Rectal smooth muscle tissue (tissue), 1 donor: ENCODE measurements around the gene NINJ1.

Source experiments
- H3K27ac ChIP-seq: one replicate; pipeline ENCODE4 v1.7.0; 2013; ENCODE audit warnings: low read depth, low read length, inconsistent platforms
- H3K27me3 ChIP-seq: one replicate; pipeline ENCODE4 v1.7.0; 2013; ENCODE audit warnings: low read length; ENCODE audit not compliant: control insufficient read depth, insufficient read depth
- H3K36me3 ChIP-seq: one replicate; pipeline ENCODE4 v1.7.0; 2013; ENCODE audit warnings: low read length; ENCODE audit not compliant: control insufficient read depth, insufficient read depth
- H3K4me1 ChIP-seq: one replicate; pipeline ENCODE4 v1.7.0; 2013; ENCODE audit warnings: low read length; ENCODE audit not compliant: control insufficient read depth, insufficient read depth
- H3K4me3 ChIP-seq: one replicate; pipeline ENCODE4 v1.7.0; 2013; ENCODE audit warnings: low read length
- H3K9ac ChIP-seq: one replicate; pipeline ENCODE4 v1.7.0; 2013; ENCODE audit warnings: low read length

Gene NINJ1

DNA sequence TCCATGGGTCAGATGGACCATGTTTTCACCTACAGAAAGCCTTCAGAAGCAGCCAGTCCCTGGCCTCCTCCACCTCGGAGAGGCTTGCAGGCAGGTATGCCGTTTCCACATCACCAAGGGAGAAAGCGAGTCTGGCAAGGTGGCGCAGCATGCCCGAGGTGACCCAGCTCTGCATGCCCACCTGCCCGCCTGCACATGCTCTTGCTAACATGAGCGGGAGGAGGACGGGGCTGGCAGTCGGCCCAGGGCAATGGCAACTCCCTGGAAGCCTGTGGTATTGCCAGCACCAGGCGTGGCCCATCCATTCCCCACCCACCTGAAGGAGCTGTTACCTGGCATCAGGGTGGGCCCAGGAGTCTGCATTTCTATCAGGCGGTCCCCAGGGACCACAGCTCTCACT is 3.3 kb upstream of the NINJ1 start:
- H3K27ac ChIP-seq: no peak overlapping the region

DNA sequence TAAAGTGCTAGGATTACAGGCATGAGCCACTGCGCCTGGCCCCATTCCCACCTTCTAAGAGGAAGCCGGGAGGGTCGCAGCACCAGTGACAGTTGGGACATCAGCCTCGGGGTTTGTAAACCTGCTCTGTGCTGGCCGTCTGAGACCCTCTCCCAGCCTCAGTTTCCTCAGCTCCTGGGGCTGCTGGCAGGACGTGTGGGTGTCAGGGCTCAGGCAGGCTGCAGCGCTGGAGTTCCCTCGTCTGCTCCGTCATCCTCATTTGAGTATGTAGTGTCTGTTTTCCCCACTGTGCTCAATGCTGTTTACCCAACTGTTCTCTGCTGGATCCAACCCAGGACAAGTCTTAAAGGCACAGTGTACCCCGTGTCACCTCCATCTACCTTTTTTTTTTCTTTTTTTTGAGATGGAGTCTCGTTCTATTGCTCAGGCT is 2.0 kb upstream of the NINJ1 start:
- Histone ChIP-seq H3K27ac (no peak overlapping the region), H3K9ac (no peak overlapping the region), H3K4me1 (peaks cover 28% of the 10 kb centered on the region), H3K27me3 (no peaks in the 10 kb centered on the region), H3K36me3 (no peaks in the 10 kb centered on the region), H3K4me3 (no peak overlapping the region)

More for the DNA sequence above, 3.3 kb upstream of the NINJ1 start:
- H3K4me1 ChIP-seq: peaks cover 15% of the 10 kb centered on the region
- no peak overlapping the region for H3K4me3 ChIP-seq
- H3K9ac ChIP-seq: no peak overlapping the region
- no peaks in the 10 kb centered on the region for H3K27me3 ChIP-seq
- no peaks in the 10 kb centered on the region for H3K36me3 ChIP-seq

DNA sequence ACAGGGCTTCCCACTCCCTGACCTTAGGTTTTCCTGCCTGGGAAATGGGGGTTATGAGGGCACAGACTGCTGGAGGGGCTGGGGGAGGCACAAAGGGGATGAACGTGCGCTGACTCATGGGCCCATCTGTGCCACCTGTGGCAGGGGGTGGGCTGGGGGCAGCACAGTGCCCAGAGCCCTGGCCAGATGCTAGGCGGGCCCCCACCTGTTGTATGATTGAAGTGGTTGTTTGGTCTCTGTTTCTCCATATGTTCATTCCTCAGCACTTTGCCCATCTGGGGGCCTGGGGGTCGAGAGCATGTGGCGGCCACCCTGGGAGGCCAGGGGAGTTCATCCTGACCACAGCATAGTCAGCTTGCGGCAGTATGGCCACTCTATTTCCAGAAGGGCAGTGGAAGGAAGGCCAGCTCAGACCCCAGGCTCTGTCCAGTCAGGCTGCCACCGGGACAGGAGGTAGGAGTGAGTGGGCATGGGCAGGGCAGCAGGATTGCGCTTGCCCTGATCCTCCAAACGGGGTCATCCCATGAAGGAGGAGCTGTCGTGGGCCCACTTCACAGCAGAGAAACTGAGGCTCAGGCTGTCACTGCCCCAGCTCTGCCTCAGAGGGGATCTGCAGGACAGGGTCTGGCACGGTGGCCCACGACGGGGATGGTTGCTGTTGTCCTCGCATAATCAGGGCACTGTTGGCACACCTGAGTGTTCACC is 841 bp upstream of the NINJ1 start:
- Histone ChIP-seq H3K4me3 (peak overlapping the region; percentile 68), H3K36me3 (no peaks in the 10 kb centered on the region), H3K27ac (peak overlapping the region; percentile 96), H3K4me1 (peaks cover 39% of the 10 kb centered on the region), H3K27me3 (no peaks in the 10 kb centered on the region), H3K9ac (peak overlapping the region; percentile 46)

DNA sequence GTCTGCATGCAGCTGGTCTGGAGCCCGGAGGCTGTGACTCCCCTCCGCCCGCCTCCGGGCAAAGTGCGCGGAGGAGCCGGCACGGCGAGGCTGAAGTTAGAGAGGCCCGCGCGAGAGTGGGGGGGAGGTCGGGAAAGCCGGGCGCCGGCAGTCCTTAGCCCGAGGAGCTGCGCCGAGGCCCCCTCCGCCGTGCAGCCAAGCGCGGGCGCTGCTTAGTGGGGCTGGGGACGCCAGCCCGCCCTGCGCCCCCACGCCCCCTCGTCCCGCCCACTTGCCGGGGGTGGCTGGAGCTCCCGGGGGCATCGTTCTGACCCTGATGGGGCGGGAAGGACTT is 403 bp downstream of the NINJ1 start:
- Histone ChIP-seq H3K4me1 (peaks cover 52% of the 10 kb centered on the region), H3K9ac (peak overlapping the region; percentile 87), H3K27ac (peak overlapping the region; percentile 96), H3K27me3 (no peaks in the 10 kb centered on the region), H3K36me3 (no peaks in the 10 kb centered on the region), H3K4me3 (peak overlapping the region; percentile 70)

DNA sequence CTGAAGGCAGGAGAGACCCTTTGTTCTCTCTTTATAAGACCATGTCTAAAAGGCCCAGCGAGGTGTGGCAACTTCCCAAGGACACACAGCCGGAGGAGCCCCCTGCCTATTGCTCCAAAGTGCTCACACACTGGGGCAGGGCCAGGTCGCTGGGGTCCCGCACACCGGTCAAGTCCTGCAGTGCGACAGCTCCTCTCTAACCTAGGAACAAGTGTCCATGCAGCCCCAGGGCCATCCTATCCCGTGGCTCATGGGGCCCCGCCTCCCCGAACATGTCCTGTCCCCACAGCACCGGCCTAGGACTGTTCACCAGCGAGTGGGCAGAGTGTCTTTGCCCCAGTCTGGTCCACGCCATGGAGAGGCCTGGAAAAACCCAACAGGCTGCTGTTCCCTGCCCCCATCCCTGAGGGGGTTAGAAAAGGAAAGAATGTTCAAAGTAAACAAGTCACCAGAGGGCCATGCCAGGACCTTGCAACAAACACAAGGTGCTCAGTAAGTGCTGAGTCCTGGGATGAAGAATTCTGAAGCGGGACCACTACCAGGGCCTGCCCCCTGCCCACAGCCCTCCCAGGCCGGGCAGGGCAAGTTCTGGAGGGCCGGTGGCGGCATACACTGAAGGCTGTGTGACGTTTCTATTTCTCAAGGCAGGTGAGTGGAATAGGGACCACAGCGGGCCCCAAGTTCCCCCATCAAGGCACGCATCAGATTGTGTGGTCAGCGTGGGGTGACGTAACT is 938 bp downstream of the NINJ1 start:
- H3K4me3 ChIP-seq: peak overlapping the region; percentile 70
- H3K9ac ChIP-seq: peak overlapping the region; percentile 87
- no peaks in the 10 kb centered on the region for H3K36me3 ChIP-seq
- no peaks in the 10 kb centered on the region for H3K27me3 ChIP-seq
- H3K4me1 ChIP-seq: peaks cover 56% of the 10 kb centered on the region
- peak overlapping the region; percentile 96 for H3K27ac ChIP-seq

DNA sequence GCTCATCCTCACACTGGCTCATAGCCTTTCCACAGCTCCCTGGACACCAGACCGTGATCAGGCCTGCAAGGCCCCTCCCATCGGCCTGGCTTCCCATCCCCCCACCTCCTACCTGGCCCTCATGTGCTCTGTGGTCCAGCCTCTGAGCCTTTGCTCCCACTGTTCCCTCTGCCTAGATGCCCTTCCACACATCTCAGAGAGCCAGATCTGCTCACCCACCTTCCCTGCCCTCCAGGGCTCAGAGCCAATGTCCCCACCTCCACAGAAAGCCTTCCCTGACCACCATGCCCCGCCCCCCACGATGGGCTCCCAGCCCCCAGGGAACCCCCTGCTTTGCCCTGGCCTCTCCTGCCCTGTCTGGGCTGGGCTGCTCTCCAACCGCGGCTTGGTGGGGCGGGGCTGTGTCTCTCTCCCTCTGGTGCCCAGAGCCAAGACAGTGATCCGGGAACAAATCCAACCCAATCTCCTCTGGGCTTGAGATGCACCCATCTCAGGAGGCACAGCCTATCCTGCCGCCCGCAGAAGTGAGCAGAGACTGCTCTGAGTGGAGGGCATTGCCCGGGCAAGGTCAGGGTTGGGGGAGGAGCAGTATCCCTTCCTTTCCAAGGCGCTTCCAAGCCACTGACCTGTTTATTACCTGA is 1.6 kb downstream of the NINJ1 start:
- Histone ChIP-seq H3K27me3 (no peaks in the 10 kb centered on the region), H3K4me1 (peaks cover 62% of the 10 kb centered on the region), H3K27ac (peak overlapping the region; percentile 96), H3K4me3 (peak overlapping the region; percentile 70), H3K36me3 (no peaks in the 10 kb centered on the region), H3K9ac (peak overlapping the region; percentile 87)

DNA sequence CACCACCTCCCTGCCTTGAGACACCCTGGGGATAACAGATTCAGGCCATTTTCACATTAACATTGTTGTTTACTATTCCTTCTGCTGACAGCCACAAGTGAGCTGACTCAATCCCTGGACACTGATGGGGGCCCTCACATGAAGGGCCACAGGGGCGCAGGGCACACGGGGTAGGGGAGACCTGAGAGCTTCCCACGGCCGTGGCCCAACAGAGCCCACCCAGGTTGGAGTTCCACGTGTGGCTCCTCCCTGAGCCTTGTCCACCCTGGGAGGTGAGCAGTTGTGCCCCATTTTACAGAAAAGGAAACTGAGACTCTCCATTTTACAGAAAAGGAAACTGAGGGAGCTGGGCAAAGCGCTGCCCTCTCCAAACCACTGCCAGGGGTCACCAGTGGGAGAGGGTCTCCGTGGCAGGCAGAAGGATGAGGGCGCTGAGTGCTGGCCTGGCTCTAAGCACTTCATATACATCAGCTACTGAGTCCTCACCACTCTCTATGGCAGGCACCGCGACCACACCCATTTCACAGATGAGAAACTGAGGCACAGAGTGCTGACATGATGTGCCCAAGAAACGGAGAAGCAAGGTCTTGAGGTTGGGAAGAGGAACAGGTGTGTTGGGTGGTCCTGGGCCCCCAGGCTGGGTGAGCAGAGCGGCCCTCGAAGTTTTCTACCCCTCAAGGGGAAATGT is 2.3 kb downstream of the NINJ1 start:
- peak overlapping the region; percentile 10 for H3K9ac ChIP-seq
- peak overlapping the region; percentile 70 for H3K4me3 ChIP-seq
- H3K4me1 ChIP-seq: peaks cover 68% of the 10 kb centered on the region

DNA sequence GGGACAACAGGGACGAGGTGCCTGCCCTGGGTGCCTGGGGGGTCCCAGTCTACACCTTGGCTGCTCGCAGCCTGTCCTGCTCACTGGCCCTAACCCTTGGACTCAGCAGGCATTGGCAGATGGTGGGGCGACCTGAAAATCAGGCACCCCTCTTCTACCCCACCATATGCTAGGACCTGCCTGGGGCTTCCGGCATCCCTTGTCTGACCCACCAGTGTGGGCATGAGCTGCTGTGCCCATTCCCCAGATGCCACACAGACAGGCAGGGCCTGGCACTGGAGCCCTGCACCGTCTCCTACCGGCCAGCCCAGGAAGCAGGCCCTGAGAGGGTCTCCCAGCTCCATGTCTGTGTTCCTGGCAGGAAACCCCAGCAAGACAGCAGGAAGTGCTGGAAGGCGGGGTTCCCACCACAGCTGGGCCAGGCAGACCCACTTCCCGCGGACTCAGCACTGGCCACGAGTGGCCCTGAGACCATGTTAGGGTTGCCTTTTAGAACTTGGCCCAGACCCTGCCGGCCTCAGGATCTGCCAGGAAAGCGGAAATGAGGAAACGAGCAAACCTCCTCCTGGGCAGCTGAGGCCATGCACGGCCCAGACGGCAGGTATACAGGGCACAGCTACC is 3.1 kb downstream of the NINJ1 start:
- Histone ChIP-seq H3K27ac (peak overlapping the region; percentile 96), H3K27me3 (no peaks in the 10 kb centered on the region), H3K4me3 (peak overlapping the region; percentile 36), H3K36me3 (no peaks in the 10 kb centered on the region), H3K4me1 (peaks cover 75% of the 10 kb centered on the region), H3K9ac (peak overlapping the region; percentile 10)

More for the DNA sequence above, 2.3 kb downstream of the NINJ1 start:
- Histone ChIP-seq H3K27ac (peak overlapping the region; percentile 96), H3K27me3 (no peaks in the 10 kb centered on the region), H3K36me3 (no peaks in the 10 kb centered on the region)

DNA sequence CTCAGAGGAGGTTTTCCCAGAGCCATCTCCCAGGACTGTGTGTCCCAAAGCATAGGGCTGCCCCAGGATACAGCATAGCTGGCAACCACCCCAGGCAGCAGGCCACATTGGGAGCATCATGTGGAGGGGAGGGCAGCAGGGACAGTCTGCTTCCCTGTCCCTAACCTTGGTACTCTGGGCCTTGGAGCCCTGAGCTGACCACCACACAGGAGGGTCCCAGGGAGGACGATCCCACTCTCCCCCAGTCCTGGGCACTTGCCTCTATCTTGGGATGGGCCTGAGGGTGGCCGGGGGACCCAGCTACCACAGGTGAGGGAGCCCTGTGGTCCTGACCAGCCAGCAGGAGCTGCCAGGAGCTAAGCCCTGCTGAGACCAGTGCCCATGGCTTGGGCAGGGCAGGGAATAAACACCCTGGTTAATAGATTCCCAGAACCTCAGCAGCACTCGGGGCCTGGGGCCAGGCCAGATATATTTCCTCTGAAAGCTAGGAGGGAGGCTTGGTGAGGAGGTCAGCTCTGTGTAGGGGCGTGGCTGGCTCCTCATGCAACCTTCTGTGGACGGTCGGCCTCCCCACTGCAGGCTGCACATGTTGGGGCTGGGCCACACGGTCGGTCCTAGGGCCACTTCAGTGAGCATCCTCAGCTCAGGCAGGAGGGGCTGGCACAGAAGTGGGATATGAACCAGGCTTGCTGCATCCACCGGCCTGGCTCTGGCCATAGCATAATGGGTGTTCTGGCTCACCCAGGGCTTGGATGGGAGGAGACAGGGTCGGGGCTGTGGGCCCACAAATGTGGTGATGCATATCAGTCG is 4.2 kb downstream of the NINJ1 start:
- H3K27me3 ChIP-seq: no peaks in the 10 kb centered on the region
- H3K27ac ChIP-seq: peak overlapping the region; percentile 96
- H3K36me3 ChIP-seq: no peaks in the 10 kb centered on the region
- peak overlapping the region; percentile 5 for H3K4me3 ChIP-seq
- H3K4me1 ChIP-seq: peaks cover 74% of the 10 kb centered on the region
- H3K9ac ChIP-seq: no peak overlapping the region

DNA sequence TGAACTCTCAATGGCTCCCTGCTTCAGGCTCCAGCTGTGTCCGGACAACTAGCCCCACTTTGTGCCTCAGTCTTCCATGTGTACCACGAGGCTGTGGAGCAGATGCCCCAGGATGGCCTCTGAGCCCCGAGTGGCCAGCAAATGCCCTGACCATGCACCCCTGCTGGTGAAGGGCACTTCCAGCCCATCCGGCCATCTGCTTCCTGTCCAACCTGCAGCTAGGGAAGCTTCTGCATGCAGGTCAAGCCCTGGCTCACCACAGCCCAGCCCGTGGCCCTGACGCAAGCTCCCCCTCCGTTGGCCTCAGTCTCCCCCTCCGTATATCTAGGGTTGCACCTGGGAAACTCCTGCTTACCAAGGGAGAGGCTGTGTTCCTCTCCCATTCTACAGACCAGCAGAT is 4.8 kb downstream of the NINJ1 start:
- H3K4me1 ChIP-seq: peaks cover 72% of the 10 kb centered on the region

DNA sequence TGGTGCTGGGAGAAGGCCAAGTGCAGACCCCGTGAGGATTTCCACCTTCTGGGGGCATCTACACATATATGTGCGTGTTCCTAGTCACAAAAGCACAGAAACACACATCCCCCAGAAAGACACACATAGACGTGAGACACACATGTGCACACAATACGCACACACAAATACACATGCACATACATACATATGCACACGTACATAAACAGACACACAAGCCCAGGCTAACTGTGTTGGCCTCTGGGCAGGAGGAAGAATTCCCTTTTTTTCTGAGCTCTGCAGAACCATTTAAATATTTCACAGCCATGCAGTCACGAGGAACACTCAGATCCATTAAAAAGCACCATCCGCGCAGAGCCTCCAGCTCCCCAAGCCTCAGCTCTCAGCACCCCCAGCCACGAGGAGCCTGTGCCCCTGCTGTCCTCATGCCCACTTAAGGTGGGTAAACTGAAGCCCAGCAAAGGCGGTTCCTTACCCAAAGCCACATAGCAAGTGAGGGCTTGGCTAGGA is 5.3 kb downstream of the NINJ1 start:
- H3K4me3 ChIP-seq: no peak overlapping the region
- no peaks in the 10 kb centered on the region for H3K27me3 ChIP-seq
- H3K27ac ChIP-seq: peak overlapping the region; percentile 96
- H3K9ac ChIP-seq: peak overlapping the region; percentile 30
- peaks cover 72% of the 10 kb centered on the region for H3K4me1 ChIP-seq
- peaks cover 5% of the 10 kb centered on the region for H3K36me3 ChIP-seq

More for the DNA sequence above, 4.8 kb downstream of the NINJ1 start:
- Histone ChIP-seq H3K4me3 (peak overlapping the region; percentile 5), H3K27me3 (no peaks in the 10 kb centered on the region), H3K9ac (peak overlapping the region; percentile 30), H3K27ac (peak overlapping the region; percentile 96), H3K36me3 (peaks cover 3% of the 10 kb centered on the region)
